Keratinocyte (primary cell): ENCODE results near the gene SIPA1L2. TPM values are rescaled to one million over a fixed set of nuclear protein-coding genes. Genes with fewer than 3 reads are reported as not detected.

Experiments
- DNase-seq: peaks from one replicate; pipeline ENCODE4 v3.0.0-alpha.2; 2011; ENCODE audit warnings: low read depth, missing footprints, low spot score
- FAIRE-seq: peaks from 2 replicates; lab custom pipeline; 2011; peaks lifted over from hg19 to GRCh38; lab: Jason Lieb, UNC
- H2AFZ ChIP-seq: 2 replicates; pipeline ENCODE4 v1.6.0; 2012; ENCODE audit warnings: low read length, control low read depth, inconsistent platforms; ENCODE audit not compliant: control insufficient read depth
- H3K27ac ChIP-seq: 2 replicates; pipeline ENCODE4 v1.5.1; 2011; ENCODE audit warnings: low read length; ENCODE audit not compliant: control insufficient read depth, insufficient read depth
- H3K27me3 ChIP-seq: 3 replicates; pipeline ENCODE4 v1.6.0; 2011; ENCODE audit warnings: low read length; ENCODE audit not compliant: control insufficient read depth, insufficient read depth; ENCODE audit errors: extremely low read depth
- H3K36me3 ChIP-seq, 2 experiments: 2 replicates in 1 of 2; 3 replicates in 1 of 2; pipeline ENCODE4 v1.5.1; 2011; ENCODE audit warnings: low read length in 2 of 2, mild to moderate bottlenecking in 1 of 2; ENCODE audit not compliant: control insufficient read depth in 2 of 2, insufficient read depth in 2 of 2; ENCODE audit errors: extremely low read depth in 1 of 2
- H3K4me1 ChIP-seq: 3 replicates; pipeline ENCODE4 v1.5.1; 2011; ENCODE audit warnings: low read length; ENCODE audit not compliant: control insufficient read depth, insufficient read depth; ENCODE audit errors: extremely low read depth
- H3K4me2 ChIP-seq: 3 replicates; pipeline ENCODE4 v1.6.0; 2011; ENCODE audit warnings: low read depth, low read length; ENCODE audit not compliant: control insufficient read depth, insufficient read depth; ENCODE audit errors: extremely low read depth
- H3K4me3 ChIP-seq, 3 experiments: fragments of 200-600 bp in 1 of 3; sonication (generic) in 1 of 3; 2 replicates in 2 of 3; 3 replicates in 1 of 3; pipeline ENCODE4 v1.5.1; 2011 to 2016; ENCODE audit warnings: low read length in 3 of 3, mild to moderate bottlenecking in 3 of 3, control low read depth in 2 of 3, inconsistent platforms in 1 of 3, low read depth in 1 of 3, mixed read lengths in 1 of 3, mixed run types in 1 of 3, moderate library complexity in 1 of 3; ENCODE audit not compliant: control insufficient read depth in 2 of 3, insufficient read depth in 2 of 3; ENCODE audit errors: extremely low read depth in 1 of 3
- H3K79me2 ChIP-seq: 2 replicates; pipeline ENCODE4 v1.6.0; 2012; ENCODE audit warnings: low read length; ENCODE audit not compliant: control insufficient read depth, insufficient read depth
- H3K9ac ChIP-seq: 3 replicates; pipeline ENCODE4 v1.6.0; 2011; ENCODE audit warnings: low read length; ENCODE audit not compliant: control insufficient read depth, insufficient read depth; ENCODE audit errors: extremely low read depth
- H3K9me1 ChIP-seq: 3 replicates; pipeline ENCODE4 v1.6.0; 2011; ENCODE audit warnings: low read length; ENCODE audit not compliant: control insufficient read depth, insufficient read depth; ENCODE audit errors: extremely low read depth
- H3K9me3 ChIP-seq: 2 replicates; pipeline ENCODE4 v1.5.1; 2012; ENCODE audit warnings: low read depth, low read length; ENCODE audit not compliant: control insufficient read depth
- H4K20me1 ChIP-seq: 3 replicates; pipeline ENCODE4 v1.6.0; 2011; ENCODE audit warnings: low read length; ENCODE audit not compliant: control insufficient read depth, insufficient read depth; ENCODE audit errors: extremely low read depth
- CTCF ChIP-seq, 3 experiments: IDR thresholded peaks in 1 of 3; conservative IDR thresholded peaks in 1 of 3; optimal IDR thresholded peaks in 1 of 3; 2 replicates in 2 of 3; 3 replicates in 1 of 3; pipeline versions ENCODE3 to v1.5.1; 2011; ENCODE audit warnings: low read length in 3 of 3, mild to moderate bottlenecking in 3 of 3, moderate library complexity in 2 of 3, control low read depth in 1 of 3, inconsistent platforms in 1 of 3; ENCODE audit not compliant: insufficient read depth in 2 of 3; ENCODE audit errors: extremely low read depth in 1 of 3
- EZH2 ChIP-seq: IDR thresholded peaks from one replicate; pipeline ENCODE4 v1.6.1; 2012; ENCODE audit warnings: inconsistent platforms, mild to moderate bottlenecking, low read length, moderate library complexity
- dilution Hi-C: fragments of 300-500 bp; cut with MboI; formaldehyde crosslinking; loops from one replicate; pipeline ENCODE4 v1.7.0; 2020; ENCODE audit warnings: low sequenced_read_pairs; ENCODE audit not compliant: extremely low pct_ligation_motif_present
- polyA plus RNA-seq, 5 experiments: library from polyadenylated mRNA; depleted of rRNA in 3 of 5; stranded (reverse) in 3 of 5; stranded (forward) in 1 of 5; unstranded in 1 of 5; fragments of >200 nt; gene quantifications; 1 replicate in 1 of 5; 2 replicates in 3 of 5; 3 replicates in 1 of 5; pipeline versions ENCODE4 v1.2.1 to v1.2.3, GENCODE V29; 2011 to 2012; ENCODE audit warnings: missing spikeins in 2 of 5, low read depth in 1 of 5, low replicate concordance in 1 of 5

SIPA1L2 gene
- polyA plus RNA-seq, 1 donor (not counting 4 experiments of a cell fraction or from before 2014, with no cell fraction given): 2.1 TPM

DNA sequence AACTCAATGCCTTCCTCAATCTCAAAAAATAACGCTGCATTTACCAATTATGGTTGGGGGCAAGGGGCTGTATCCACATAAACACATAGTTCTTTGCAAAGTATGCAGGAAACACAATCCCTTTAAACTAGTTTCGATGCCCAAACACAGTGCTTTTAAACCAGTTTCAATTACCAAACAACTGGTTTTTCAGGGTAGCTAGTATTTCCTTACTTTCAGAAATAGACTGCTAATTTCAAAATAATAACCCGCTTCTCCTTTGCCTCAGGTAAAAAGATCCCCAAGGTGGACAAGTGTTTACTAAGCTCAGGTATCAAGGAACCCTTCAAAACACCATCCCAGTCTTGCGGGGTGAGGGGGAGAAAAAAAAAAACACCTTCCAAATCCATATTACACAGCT is 2.8 kb downstream of the SIPA1L2 start:
- dilution Hi-C loops: no loop called here
- Histone ChIP-seq H3K36me3 (no peaks in the 10 kb centered on the region), H3K4me3 (no peak overlapping the region), H3K27me3 (no peaks in the 10 kb centered on the region), H3K9ac (no peak overlapping the region), H3K4me2 (no peak overlapping the region), H3K9me3 (no peaks in the 10 kb centered on the region), H2AFZ (no peak overlapping the region), H4K20me1 (no peaks in the 10 kb centered on the region), H3K79me2 (no peaks in the 10 kb centered on the region), H3K27ac (no peak overlapping the region), H3K9me1 (no peaks in the 10 kb centered on the region), H3K4me1 (peaks cover 12% of the 10 kb centered on the region)
- DNase-seq (no peak), FAIRE-seq (no peak)
- no peak for TF ChIP-seq CTCF (optimal IDR thresholded peaks at IDR 0.05 in 1 of 3, IDR thresholded peaks at IDR 0.05 in 1 of 3, conservative IDR thresholded peaks at IDR 0.05 in 1 of 3; ENCODE audit: extremely low read depth in 1 of 3, insufficient read depth in 2 of 3, low read length in 3 of 3)
- no peak for TF ChIP-seq EZH2

DNA sequence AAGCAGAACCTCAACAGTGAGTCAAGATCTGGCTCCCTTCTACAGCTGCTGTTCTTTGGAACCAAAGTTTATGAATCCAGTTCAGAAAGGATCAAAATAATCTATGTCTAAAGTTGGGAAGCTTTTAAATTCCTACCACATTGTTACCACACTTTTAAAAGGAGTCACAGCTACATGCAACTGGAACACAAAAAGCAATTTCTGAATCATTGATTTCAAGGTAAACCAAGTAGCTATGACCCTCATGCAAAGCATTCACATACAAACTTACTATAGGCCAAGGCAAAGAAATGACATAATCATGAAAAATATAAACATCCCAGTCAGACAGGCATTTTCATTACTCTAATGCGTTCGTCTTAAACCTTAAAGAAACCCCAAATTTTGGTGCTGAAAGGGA is 3.5 kb downstream of the SIPA1L2 start:
- Histone ChIP-seq H4K20me1 (no peaks in the 10 kb centered on the region), H3K4me3 (no peak overlapping the region), H3K4me2 (no peak overlapping the region), H3K27ac (no peak overlapping the region), H3K79me2 (no peaks in the 10 kb centered on the region), H3K36me3 (no peaks in the 10 kb centered on the region), H3K9me1 (no peaks in the 10 kb centered on the region), H3K9ac (no peak overlapping the region), H3K27me3 (no peaks in the 10 kb centered on the region), H3K4me1 (peaks cover 12% of the 10 kb centered on the region), H2AFZ (no peak overlapping the region), H3K9me3 (no peaks in the 10 kb centered on the region)
- TF ChIP-seq CTCF (optimal IDR thresholded peaks at IDR 0.05 in 1 of 3, IDR thresholded peaks at IDR 0.05 in 1 of 3, conservative IDR thresholded peaks at IDR 0.05 in 1 of 3; ENCODE audit: extremely low read depth in 1 of 3, insufficient read depth in 2 of 3, low read length in 3 of 3) (no peak), EZH2 (no peak)
- DNase-seq: no peak
- dilution Hi-C loops: no loop called here
- FAIRE-seq: peak; percentile 20
